ENCODE results near the gene SEMA5A. TPM values are rescaled to one million over a fixed set of nuclear protein-coding genes. Genes with fewer than 3 reads are reported as not detected.

SEMA5A gene
- polyA plus RNA-seq, 1 donor (not counting 4 experiments of a cell fraction or from before 2014, with no cell fraction given) = 0.16 TPM

GRCh38 chr5:9115093-9115492 is 430.8 kb downstream of the SEMA5A start:
- H3K4me1 ChIP-seq (ENCODE audit: control insufficient read depth, extremely low read depth, insufficient read depth, low read length) = peaks cover 10% of the 10 kb centered on the region
- FAIRE-seq = peak; percentile 9
- no peak overlapping the region for H3K9ac ChIP-seq (ENCODE audit: control insufficient read depth, extremely low read depth, insufficient read depth, low read length)
- no peak overlapping the region for H3K4me3 ChIP-seq (ENCODE audit: control insufficient read depth in 2 of 3, extremely low read depth in 1 of 3, insufficient read depth in 2 of 3, low read depth in 1 of 3, low read length in 3 of 3)
- no peaks in the 10 kb centered on the region for H3K9me3 ChIP-seq (ENCODE audit: control insufficient read depth, low read depth, low read length)
- TF ChIP-seq CTCF (optimal IDR thresholded peaks at IDR 0.05 in 1 of 3, IDR thresholded peaks at IDR 0.05 in 1 of 3, conservative IDR thresholded peaks at IDR 0.05 in 1 of 3; ENCODE audit: extremely low read depth in 1 of 3, insufficient read depth in 2 of 3, low read length in 3 of 3) = no peak
- no peak for TF ChIP-seq EZH2 (IDR thresholded peaks at IDR 0.05; ENCODE audit: low read length)
- no peaks in the 10 kb centered on the region for H3K9me1 ChIP-seq (ENCODE audit: control insufficient read depth, extremely low read depth, insufficient read depth, low read length)
- dilution Hi-C loops (cut with MboI; ENCODE audit: extremely low pct_ligation_motif_present, low sequenced_read_pairs) = no loop called here
- H3K4me2 ChIP-seq (ENCODE audit: control insufficient read depth, extremely low read depth, insufficient read depth, low read depth, low read length) = no peak overlapping the region
- no peaks in the 10 kb centered on the region for H3K36me3 ChIP-seq (ENCODE audit: control insufficient read depth in 2 of 2, extremely low read depth in 1 of 2, insufficient read depth in 2 of 2, low read length in 2 of 2)
- H3K79me2 ChIP-seq (ENCODE audit: control insufficient read depth, insufficient read depth, low read length) = no peaks in the 10 kb centered on the region
- no peak for DNase-seq (ENCODE audit: low read depth, low spot score)
- H3K27me3 ChIP-seq (ENCODE audit: control insufficient read depth, extremely low read depth, insufficient read depth, low read length) = no peaks in the 10 kb centered on the region
- H4K20me1 ChIP-seq (ENCODE audit: control insufficient read depth, extremely low read depth, insufficient read depth, low read length) = no peaks in the 10 kb centered on the region
- no peak overlapping the region for H2AFZ ChIP-seq (ENCODE audit: control insufficient read depth, low read length)
- H3K27ac ChIP-seq (ENCODE audit: control insufficient read depth, insufficient read depth, low read length) = no peak overlapping the region

GRCh38 chr5:9112520-9113291 is 433.2 kb downstream of the SEMA5A start:
- Histone ChIP-seq H3K27me3 (ENCODE audit: control insufficient read depth, extremely low read depth, insufficient read depth, low read length) (no peaks in the 10 kb centered on the region), H3K9ac (ENCODE audit: control insufficient read depth, extremely low read depth, insufficient read depth, low read length) (no peak overlapping the region), H3K36me3 (ENCODE audit: control insufficient read depth in 2 of 2, extremely low read depth in 1 of 2, insufficient read depth in 2 of 2, low read length in 2 of 2) (no peaks in the 10 kb centered on the region), H2AFZ (ENCODE audit: control insufficient read depth, low read length) (no peak overlapping the region), H3K4me2 (ENCODE audit: control insufficient read depth, extremely low read depth, insufficient read depth, low read depth, low read length) (peak overlapping the region; percentile 1), H3K9me1 (ENCODE audit: control insufficient read depth, extremely low read depth, insufficient read depth, low read length) (no peaks in the 10 kb centered on the region), H3K79me2 (ENCODE audit: control insufficient read depth, insufficient read depth, low read length) (no peaks in the 10 kb centered on the region), H4K20me1 (ENCODE audit: control insufficient read depth, extremely low read depth, insufficient read depth, low read length) (no peaks in the 10 kb centered on the region), H3K27ac (ENCODE audit: control insufficient read depth, insufficient read depth, low read length) (peak overlapping the region; percentile 5), H3K9me3 (ENCODE audit: control insufficient read depth, low read depth, low read length) (no peaks in the 10 kb centered on the region), H3K4me1 (ENCODE audit: control insufficient read depth, extremely low read depth, insufficient read depth, low read length) (peaks cover 10% of the 10 kb centered on the region), H3K4me3 (ENCODE audit: control insufficient read depth in 2 of 3, extremely low read depth in 1 of 3, insufficient read depth in 2 of 3, low read depth in 1 of 3, low read length in 3 of 3) (no peak overlapping the region)
- TF ChIP-seq EZH2 (IDR thresholded peaks at IDR 0.05; ENCODE audit: low read length) (no peak), CTCF (optimal IDR thresholded peaks at IDR 0.05 in 1 of 3, IDR thresholded peaks at IDR 0.05 in 1 of 3, conservative IDR thresholded peaks at IDR 0.05 in 1 of 3; ENCODE audit: extremely low read depth in 1 of 3, insufficient read depth in 2 of 3, low read length in 3 of 3) (no peak)
- FAIRE-seq (peak; percentile 87), DNase-seq (ENCODE audit: low read depth, low spot score) (peak; percentile 48)
- dilution Hi-C loops (cut with MboI; ENCODE audit: extremely low pct_ligation_motif_present, low sequenced_read_pairs) = no loop called here

Data from keratinocyte (primary cell).